Hypothalamus (tissue), 51 donors: ENCODE measurements around the gene ARHGAP21.

ENCODE experiments used
- DNase-seq, 51 donors: peaks; one replicate each; lab custom pipeline; 2025; lab: John Stamatoyannopoulos, UW

Gene ARHGAP21

DNA sequence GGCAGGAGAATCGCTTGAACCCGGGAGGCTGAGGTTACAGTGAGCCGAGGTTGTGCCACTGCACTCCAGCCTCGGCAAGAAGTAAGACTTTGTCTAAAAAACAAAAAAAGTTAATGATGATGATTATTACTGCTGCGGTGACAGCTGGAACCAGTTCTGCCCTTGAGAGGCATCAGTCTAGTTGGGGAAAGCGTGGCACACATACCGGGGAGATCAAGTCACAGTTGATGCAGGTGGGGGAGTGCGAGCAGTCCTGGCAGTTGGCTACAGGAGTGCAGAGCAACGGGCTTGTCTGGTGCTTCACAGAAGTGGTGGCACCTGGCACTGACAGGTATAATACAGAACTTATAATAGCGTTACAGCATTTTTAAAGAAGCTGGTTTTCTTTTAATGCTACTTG is 173.0 kb downstream of the ARHGAP21 start:
- DNase-seq: no peak

DNA sequence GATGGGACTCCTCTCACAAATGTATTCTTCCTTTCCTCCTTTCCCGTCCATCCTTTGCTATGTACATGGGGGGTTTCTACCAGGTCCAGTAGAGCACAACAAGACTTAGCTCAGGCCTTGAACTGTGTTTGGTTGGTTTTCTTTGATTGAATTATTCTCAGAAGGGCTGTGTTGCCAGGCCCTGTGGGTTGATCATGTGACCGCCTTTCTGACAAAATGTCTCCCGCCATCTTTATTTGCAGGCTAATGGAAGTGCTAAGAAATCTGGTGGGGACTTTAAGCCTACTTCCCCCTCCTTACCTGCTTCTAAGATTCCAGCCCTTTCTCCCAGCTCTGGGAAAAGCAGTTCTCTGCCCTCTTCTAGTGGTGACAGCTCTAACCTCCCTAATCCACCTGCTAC is 178.1 kb downstream of the ARHGAP21 start:
- DNase-seq: no peak

DNA sequence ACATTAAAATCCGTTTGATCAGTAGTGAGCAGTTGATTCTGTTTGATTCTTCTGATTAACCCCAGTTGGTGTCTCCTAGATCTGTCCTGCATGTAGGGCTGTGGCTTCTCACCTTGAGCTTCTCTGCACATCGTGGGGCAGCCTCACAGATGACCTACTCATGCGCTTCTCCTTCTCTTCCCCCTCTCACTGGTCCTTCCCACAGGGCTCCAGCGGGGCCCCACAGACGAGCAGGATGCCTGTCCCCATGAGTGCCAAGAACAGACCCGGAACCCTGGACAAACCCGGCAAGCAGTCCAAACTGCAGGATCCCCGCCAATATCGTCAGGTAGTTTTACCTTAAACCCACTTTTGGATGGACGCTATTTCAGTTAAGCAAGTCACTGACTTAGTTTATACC is 178.9 kb downstream of the ARHGAP21 start:
- no peak for DNase-seq

DNA sequence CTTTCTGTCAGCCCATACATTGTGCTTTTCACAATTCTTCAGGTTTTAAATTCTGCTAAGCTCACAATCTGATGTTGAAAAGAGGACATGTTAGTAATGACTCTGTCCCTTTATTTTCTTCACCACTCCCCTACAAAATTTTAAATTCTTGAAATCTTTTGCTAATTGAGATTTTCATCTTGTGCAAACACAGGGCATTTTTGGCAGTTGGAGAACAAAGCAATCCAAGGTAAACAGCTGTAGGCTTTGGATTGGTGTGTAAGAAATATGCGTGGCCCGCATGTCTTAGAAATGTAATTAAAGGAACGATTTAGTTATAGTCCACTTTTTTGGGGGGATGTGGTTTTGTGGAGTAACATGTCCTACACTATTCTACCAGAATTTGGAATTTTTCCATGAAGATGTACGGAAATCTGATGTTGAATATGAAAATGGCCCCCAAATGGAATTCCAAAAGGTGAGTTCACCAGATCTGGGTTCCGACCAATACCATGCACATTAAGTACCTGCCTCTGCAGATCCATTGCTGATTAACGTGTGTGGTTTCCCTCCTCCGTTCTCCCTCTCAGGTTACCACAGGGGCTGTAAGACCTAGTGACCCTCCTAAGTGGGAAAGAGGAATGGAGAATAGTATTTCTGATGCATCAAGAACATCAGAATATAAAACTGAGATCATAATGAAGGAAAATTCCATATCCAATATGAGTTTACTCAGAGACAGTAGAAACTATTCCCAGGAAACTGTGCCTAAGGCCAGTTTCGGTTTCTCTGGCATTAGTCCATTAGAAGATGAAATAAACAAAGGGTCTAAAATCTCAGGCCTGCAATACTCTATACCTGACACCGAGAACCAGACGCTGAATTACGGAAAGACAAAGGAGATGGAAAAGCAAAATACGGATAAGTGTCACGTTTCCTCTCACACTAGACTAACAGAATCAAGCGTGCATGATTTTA is 181.1 kb downstream of the ARHGAP21 start:
- DNase-seq: no peak

DNA sequence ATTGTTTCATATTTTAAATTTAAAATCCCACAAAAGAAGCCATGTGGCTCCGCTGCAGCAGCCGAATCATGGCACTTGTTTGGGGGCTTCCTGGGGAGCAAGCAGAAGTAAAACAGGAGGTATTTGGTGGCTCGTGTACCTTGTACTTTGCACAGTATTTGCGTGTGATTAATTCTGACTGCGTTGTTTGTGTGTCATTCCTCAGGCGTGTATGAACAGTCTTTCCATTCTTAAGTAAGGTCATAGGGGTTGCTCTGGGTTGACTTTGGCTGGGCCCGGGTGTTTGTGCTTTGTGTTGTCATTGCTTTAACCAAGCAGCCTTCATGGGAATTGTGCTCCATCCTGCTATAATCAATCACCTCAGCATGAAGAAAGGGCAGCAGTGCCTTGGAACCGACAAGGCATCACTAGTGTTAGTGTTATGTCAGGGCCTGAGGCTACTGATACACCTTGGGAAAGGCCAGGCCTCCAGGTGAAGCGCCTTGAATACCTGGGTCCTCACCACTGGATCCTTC is 182.4 kb downstream of the ARHGAP21 start:
- no peak for DNase-seq

DNA sequence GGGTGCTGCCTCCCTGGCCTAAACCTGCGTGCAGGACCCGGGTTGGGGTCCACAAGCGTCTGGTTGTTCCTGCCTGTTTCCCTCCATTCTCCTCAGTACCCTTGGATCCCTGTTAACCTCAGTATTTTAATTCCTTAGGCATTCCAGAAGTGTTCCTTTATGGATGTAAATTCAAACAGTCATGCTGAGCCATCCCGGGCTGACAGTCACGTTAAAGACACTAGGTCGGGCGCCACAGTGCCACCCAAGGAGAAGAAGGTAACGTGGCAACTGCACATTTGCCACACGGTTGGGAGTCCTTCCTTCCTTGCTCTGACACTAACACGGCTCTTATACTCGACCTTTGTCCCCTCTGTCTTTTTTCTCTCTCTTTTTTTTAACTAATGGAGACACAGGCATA is 187.1 kb downstream of the ARHGAP21 start:
- DNase-seq: no peak

DNA sequence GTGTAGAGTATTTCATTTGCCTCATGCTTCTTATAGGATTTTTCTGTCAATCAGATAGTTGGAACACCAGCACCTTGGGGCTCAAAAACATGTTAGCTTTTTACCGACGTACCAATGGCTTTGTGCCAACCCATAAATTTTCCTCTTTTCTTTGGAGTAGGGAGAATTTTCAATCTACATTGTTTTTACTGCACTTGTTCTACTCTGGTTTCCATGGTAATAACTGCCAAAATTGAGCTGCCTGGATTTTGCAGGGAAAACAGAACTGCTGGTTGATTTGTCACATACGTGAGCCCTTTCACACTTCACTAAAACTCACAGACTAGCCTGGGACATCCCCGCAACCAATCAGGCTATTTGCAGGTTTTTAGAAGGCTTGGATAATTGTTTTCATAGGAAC is 189.7 kb downstream of the ARHGAP21 start:
- DNase-seq: peak in 2 of 51 donors; percentile 5 to 38
